ENCODE results near the gene STK32C.
"Not testable (repeated sequence)": the region's sequence is repeated elsewhere in the genome, so short reads cannot be mapped to it uniquely, and the experiment has no call there.

The STK32C gene

DNA sequence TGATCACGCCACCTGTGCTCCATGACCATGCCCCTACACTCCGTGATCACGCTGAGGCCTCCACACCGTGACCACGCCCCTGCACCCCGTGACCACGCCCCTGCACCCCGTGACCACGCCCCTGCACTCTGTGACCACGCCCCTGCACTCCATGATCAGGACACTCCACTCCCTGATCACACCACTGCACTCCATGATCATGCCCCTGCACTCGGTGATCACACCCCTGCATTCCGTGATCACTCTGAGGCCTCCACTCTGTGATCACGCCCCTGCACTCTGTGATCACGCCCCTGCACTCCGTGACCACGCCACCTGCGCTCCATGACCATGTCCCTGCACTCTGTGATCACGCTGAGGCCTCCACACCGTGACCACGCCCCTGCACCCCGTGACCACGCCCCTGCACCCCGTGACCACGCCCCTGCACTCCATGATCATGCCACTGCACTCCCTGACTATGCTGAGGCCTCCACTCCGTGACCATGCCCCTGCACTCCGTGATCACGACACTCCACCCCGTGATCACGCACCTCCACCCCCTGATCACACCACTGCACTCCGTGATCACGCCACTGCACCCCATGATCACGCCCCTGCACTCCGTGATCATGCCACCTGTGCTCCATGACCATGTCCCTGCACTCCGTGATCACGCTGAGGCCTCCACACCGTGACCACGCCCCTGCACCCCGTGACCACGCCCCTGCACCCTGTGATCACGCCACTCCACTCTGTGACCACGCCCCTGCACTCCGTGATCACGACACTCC is 27.7 kb downstream of the STK32C start:
- DNase-seq: no peak

DNA sequence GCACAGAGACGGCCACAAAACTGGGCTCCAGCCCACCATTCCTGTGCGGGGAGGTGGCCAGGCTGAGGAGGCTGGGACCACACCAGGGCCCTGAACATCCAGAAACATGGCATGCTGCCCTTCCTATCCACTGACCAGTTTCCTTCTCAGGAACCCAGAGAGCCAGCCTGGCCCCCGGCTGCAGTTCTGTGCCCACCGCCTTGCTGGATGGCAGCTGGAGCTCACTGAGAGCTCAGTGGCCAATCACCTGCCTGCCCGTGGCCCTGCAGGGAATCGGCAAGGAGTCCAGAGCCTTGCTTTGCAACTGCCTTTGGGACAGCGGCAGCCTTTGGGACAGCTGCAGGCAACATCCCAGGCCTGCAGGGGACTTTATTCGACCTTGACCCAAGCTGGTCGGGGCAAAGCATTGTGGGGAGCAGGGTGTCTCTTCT is 30.4 kb downstream of the STK32C start:
- no peak for DNase-seq

DNA sequence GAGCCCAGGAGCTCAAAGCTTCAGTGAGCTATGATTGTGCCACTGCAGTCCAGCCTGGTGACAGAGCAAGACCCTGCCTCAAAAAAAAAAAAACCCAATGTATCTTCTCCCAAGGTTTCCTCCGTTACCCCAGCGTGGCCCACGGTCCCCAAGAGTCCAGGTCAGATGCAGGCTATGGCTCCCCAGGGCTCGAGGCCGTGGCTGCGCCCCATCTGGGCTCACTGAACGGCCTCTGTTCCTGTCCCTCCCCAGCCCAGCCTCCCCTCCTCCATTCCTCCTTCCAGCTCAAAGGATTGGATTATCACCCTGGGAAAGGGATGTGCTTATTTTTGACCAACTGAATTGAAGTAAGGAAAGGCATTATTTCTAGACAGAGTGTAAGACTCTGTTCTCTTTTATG is 31.0 kb downstream of the STK32C start:
- DNase-seq: no peak

DNA sequence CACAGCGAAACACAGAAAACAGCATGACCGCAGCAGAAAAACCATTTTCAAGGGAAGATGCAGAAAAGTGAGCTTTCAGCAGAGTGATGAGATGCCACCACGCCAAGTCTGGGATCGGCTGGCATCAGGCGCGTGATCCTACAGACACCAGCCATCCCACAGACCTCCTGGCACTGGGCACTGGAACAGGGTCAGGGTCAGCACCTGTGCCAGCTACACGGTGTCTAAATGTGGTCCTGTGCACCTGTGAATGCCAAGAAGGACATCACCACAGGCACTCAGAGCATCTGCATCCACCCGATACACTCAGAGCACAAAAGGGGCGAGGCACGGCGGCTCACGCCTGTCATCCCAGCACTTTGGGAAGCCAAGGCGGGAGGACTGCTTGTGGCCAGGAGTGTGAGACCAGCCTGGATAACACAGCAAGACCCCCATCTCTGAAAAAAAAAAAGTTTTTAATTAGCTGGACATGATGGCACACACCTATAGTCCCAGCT is 31.5 kb downstream of the STK32C start:
- DNase-seq: no peak

DNA sequence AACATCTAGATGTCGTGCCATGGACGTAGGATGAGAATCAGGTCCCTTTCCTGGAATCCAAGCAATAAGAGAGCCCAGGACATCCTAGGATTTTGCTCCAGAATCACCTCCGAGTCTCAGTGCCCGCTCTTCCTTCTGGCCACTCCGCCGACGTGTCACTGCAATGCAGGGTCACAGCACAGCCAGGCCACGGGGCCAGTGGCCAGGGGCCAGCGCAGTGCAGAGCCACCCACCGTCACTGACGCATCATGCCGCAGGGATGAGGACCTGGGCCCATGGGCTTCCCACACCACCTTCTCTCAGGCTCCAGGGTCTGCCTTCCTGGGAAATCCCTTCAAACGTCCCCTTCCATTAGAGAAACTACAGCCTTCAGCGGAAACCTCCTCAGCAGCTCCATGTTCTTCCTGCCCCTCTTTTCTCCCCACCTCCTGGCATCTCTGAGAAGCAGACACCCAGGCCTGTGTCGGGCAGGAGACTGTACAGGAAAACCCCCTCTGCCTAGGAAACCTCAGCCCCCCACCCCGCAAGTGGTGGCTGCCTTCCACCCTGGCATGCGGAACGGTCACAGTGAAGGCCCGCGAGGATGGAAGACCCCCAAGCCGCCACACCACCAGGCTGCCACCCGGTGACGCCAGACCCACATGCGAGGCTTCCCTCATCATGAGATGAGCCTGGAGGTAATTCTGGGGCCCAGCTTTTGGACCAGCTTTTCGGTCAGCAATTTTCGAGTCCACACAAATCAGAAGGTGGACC is 32.1 kb downstream of the STK32C start:
- no peak for DNase-seq

DNA sequence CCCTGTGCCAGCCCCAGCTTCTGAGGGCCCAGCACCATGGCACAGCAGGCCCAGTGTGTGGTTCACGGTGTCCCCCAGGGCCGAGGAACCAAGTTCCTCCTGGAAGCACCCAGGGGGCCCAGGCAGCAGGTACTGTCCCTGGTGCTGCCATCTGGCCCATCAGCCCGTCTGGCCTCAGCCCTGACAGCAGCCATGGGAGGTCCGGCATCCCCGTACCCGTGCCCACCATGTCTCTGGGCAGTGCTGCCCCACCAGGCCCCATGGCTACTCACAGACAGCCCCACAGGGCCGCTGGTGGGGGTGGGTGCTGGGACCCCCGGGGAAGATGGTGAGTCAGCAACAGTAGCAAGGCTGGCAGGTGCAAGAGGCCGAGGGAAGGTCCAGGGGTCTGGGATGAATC is 32.8 kb downstream of the STK32C start:
- no peak for DNase-seq

DNA sequence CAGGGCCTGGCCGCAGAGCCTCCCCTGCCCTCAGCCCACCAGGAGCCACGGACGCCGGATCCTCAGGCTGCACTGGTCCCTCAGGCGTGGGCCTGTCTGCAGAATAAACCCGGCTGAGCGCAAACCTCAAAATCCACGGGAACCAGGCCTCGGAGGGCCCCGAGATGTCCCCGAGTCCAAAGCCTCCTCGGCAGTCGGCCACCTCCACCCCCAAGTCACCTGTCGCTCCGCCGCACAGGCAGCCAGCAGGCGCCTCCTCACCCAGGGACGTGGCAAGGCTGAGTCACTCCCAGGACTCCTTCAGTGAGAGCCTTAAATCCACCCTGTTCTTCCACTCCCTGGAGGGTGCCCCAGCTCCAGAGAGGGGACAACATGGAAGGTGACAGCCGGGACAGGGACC is 33.2 kb downstream of the STK32C start:
- no peak for DNase-seq

DNA sequence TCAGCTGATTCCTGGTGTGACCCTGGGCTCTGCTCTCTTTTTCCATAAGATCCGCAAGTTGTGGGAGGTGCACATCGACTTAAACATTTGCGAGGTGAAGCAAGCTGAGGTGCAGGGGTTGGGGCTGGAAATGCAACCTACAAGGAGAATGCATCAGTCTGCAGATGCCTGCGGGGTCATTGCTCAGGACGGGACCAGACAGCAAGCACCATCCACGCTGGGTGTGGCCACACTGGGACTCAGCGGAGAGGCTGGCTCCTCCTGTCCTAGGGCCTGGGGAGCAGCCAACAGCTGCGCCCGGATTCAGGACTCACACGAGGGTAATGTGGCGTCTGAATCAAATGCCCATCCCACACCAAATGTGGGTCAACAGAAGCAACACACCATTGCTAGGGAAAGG is 33.8 kb downstream of the STK32C start:
- DNase-seq: no peak

DNA sequence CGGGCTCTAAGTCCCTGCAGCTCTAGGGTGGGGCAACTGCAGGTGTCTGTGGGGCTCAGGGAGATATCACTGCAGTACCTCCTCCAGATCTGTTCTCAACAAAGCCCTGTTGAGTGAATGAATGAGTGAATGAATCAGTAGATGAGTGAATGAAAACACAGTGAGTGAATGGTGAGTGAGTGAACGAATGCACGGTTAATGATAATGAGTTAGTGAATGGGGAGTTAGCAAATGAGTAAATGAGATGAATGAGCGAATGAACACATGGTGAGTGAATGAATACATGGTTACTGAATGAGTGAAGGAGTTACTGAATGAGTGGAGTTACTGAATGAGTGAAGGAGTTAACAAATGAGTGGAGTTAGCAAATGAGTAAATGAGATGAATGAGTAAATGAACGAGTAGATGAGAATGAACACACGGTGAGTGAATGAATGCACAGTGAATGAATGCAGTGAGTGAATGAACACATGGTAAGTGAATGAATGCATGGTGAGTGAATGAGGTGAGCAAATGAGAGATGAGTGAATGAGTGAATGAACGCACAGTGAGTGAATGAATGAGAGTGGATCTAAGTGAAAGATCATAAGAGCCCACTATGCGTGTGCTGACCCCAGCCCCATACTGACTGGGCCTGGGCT is 34.3 kb downstream of the STK32C start:
- DNase-seq: no peak

DNA sequence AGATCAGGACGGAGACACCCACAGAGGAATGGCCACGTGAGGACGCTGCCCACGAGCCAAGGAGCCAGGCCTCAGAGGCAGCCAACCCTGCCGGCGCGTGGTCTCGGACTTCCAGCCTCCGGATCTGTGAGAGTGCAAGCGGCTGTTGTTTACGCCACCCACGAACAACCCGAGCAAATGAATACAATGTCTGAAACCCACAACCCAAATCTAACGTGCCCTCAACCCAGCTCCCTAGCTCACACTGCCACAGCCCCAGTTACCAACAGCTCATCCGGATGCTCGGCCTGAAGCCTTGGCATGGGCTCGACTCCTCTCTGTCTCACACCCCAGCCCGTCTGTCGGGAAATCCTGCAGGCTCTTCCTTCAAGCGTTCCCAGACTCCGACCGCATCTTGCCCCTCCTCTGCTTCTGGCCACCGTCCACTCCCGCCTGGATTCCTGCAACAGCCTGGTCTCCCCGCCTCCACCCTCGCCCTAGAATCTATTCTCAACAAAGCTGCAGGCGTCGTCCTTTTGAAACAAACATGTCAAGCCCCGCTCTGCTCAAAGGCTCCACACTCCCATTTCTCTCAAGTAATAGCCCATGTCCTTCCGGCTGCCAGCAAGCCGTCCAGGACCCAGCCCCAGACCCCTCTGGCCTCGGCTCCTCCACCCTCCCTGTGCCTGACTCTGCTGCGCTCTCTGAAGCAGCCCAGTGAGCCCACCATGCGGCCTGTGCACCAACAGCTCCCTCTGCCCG is 35.3 kb downstream of the STK32C start:
- DNase-seq: no peak

DNA sequence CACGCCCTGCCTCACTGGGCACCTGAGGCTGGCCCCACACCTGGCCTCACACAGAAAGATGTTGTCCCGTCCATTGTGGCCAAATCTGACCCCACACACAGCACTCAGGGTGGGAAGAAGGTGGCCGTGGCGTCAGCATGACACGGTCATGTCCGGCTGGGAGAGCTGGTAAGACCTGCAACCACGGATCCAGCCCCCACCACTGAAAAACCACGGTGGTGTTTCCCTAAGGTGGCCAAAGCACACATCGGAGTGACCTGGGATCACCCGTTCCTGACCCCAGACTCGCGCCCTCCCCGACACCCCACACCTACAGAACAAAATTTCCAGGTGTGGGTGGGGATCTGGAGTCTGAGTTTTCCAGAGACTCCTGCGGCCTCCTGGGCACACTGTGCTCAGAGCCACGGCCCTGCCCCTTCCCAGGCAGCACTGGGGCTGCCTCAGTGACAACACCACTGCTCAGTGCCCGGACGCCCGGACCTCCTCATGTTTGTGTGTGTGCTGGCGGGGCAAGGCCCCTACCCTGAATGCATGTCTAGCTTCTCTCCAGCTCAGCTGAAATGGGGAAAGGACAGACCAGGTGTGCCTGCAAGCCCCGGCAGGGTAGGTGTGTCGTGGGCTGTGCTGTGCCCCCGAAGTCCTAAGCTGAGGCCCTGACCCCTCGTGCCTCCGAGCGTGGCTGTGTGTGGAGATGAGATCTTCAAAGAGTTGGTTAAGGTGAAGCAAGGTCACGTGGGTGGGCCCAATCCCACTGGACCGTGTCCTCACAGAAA is 36.1 kb downstream of the STK32C start:
- no peak for DNase-seq

DNA sequence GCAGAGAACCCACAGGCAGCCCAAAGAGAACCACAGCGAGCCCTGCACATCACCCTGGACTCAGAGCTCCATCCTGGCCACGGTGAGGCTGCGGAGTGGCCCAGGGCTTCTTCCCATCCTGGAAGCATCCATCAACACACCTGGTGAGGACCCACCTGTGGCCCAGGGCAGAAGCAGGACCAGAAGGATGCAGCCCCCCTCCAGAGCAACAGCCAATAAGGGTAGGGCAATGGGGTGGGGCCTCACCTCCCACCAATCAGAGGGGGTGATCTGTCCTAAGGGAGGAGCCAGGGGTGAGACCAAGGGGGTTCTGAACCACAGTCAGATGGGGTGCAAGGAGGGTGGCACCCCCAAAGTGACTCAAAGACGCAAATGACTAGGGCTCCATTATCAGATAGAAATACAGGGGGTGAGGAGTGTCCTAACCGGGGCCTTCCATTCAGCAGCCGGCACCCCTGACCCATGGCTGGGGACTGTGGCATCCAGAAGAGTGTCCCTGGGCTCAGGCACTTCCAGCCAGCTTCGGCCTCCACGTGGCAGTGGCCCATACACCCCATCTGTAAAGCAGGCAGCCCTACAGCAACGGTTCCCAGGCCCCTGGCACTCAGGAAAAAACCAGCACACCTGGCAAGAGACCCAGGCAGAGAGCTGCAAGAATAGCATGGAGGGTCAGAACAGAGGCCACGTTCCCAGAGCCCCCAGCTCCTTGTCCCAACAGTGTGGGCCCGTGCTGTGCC is 36.9 kb downstream of the STK32C start:
- no peak for DNase-seq

DNA sequence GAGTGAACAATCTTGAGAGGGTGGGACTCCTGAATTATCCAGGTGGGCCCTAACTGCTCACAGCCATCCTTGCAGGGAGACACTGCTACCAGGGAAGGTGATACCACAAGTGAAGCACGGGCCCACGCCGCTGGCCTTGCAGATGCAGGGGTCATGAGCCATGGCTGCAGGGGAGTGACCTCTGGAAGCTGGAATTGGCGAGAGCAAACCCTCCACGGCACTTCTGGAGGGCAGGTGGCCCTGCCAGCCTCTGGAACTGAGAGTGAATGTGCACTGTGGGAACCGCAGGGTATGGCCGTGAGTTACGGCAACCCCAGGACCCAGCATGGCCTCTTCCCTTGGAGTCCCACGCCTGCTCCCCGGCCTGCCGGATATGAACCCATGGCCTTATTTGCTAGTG is 37.5 kb downstream of the STK32C start:
- no peak for DNase-seq

DNA sequence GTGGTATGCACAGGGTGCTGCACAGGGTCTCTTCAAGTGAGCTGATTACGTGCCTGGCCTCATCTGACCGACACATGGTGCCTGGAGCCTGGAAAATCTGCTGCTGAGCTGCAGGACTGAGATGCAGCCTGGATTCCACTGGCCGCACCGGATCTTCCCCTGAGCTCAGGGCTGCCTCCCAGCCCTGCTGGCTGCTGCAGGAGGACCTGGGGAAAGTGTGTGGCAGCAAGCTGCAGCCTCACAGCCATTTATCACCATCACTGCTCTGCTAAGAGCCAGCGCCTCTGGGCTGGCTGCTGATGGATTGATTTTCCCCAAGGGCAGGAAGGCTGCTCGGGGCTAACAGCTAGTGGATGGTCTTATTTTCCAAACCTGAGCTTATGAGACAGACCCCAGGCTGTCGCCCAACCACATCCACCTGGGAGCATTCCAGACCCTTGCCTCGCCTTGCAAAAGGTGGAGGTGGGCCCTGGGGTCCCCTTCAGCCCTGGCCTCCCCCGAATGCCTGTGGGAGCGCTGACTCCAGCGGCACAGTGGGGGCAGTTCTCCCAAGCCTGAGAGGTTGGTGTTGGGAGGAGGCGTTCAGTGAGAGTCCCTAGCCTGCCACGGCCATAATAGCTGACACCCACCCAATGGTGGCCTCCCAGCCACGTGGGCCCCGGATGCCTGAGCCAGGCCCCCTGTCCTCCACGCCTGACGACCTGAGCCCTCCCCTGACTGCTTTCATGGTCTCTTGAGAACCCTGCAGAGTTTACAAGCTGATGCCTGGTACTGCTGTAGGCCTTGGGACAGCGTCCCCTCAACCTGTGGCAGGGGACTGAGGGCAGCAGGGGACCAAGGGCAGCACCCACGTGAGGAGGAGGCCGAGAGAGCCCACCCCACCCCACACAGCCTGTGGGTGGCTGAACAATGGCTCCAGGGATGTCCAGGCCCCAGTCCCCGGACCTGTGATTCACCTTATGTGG is 38.2 kb downstream of the STK32C start:
- no peak for DNase-seq

DNA sequence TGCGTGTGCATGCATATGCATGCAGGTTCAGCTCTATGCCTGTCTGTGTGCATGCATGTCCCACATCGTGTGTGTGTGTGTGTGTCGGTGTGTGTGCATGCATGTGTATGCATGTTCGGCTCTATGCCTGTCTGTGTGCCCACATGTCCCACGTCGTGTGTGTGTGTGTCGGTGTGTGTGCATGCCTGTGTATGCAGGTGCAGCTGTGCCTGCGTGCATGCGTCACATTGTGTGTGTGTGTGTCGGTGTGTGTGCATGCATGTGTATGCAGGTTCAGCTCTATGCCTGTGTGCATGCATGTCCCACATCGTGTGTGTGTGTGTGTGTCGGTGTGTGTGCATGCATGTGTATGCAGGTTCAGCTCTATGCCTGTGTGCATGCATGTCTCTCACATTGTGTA is 39.8 kb downstream of the STK32C start:
- DNase-seq: not testable (repeated sequence)

DNA sequence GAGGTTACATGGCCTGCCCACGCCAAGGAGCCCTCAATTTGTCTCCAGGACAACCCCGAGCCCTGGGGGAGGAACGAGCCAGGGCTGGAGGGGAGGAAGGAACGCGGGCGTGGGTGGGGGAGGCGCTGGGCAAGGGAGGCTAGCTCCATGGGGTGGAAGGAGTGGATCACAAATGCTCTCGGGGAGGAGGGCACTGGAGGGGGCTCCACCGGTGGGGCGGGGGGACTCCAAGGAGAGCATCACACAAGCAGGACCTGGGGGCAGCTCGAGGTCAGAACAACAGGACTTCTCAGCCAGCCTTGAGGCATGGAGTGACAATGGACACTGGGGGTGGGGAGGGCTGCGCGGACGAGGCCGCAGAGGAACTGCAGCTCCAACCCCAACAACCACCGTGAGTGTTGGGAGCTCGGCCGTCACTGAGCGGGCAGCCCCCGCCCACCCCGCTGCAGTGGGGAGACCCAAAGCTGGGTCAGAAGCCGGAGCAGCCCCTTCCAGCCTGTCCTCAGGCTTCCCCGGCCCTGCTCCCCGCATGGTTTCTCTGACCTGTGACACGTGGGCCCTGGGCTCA is 41.1 kb downstream of the STK32C start:
- DNase-seq: no peak

DNA sequence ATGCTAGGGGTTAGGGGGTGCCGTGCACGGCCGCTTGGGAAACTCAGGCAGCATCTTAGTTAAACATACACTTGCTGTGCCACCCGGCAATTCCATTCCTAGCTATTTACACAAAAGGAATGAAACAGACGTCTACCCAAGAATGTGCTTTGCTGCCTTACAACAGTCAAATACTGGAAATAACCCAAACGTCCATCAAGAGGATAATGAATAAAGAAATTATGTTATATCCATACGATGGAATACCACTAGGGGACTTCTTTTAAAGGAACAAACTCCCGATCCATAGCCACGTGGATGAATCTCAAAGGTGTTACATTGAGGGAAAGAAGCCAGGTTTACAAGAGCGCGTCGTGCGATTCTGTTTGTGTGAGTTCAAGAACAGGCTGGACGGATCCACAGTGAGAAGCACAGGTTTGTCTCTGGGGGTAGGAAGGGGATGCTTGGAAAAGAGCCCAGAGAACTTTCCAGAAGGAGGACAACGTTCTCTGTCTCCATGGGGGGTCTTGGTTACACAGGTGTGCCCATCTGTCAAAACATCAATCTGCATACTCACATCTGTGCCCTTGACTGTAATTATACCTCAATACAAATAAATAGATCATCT is 41.8 kb downstream of the STK32C start:
- no peak for DNase-seq

DNA sequence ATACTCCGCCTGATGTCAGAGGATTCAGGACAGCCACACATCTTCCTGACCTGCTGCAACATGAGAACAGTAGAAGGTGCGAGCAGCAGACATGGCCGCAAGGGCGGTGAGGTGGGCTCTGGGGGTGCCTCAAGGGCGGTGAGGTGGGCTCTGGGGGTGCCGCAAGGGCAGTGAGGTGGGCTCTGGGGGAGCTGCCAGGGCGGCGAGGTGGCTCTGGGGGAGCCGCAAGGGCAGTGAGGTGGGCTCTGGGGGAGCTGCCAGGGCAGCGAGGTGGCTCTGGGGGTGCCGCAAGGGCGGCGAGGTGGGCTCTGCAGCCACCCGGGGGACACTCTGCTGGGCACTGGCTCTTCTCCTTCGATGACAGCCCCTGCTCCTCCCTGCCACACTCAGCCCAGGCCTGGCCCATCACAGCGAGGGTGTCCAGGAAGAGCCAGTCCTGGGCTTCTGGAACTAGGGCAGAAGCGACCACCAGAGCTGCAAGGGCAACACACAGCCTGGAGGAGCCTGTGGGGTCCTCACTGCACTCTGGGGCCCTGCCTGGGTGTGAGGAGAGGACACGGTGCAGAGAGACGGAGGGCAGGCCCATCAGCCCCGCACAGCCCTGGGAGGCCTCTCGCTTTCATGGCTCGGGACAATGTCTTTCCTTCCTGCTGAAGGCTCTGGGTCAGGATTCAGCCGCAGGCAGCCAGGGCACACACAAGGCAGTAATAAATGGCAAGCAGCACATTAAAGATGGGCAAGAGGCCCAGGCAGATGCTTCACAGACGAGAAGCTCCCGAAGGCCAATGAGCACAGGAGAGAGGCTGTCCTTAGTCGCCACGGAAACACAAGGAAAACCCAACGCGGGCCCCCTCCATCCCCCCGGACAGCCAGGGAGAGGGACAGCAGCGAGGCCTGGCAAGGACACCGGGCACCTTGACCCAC is 42.5 kb downstream of the STK32C start:
- no peak for DNase-seq

Data from NCI-H1694 (cell line).